ENCODE measurements around the gene TSPAN31.

The TSPAN31 gene

DNA sequence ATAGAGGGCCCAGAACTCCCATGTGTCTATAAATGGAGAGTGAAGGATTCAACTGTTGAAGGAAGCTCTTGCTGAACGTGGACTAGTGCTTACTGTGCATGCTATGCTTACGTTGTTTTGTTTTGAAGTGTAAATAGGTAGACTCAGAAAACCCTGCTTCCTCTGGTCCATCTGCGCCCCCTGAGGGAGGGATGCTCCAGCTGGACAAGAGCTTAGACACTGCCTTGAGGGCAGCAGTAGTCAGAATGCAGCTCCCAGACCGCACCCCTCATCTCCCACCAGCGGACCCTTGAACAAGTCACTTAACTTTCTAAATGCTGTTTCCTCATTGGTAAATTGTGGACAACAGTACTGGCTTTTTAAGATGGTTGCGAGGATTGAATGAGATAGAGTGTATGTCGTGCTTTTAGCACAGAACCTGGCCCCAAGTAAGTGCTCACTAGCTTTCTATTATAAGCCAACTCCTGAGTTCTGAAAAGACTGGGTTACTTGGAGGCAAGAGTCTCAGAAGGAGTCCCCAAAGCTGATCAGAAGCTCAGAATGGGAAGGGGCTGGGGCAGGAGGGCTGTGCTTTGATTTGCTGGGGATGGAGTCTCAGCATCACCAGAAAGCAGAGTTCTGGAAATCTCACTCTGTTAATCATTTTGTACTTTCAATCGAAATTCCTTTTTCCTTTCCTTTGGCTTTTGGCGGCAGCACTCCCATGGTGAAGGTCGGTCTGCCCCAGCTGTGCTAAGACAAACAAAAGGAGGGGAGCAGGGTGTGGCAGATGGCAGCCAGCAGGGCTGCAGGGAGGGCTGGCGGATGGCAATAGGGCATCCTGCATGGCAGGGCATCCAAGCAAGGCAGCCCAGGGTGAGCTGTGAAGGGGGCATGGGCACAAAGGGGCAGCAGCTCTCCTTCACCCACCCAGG is 21.9 kb upstream of the TSPAN31 start:
- no peak for DNase-seq

DNA sequence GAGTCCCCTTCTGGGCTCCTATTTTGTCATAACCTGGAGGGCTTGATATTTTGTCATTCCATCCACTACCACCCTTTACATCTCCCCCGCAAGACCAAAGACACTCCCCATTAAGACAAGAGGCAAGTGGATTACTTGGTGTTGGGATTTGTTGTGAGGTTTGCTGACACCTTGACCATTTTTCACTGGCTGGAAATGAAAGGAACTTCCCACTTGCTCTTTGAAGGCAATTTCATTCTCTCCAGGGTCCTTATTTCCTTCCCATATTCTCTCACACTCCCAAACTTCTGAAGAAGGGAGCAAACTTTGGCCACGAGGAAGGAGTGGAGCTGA is 21.2 kb upstream of the TSPAN31 start:
- no peak for DNase-seq

DNA sequence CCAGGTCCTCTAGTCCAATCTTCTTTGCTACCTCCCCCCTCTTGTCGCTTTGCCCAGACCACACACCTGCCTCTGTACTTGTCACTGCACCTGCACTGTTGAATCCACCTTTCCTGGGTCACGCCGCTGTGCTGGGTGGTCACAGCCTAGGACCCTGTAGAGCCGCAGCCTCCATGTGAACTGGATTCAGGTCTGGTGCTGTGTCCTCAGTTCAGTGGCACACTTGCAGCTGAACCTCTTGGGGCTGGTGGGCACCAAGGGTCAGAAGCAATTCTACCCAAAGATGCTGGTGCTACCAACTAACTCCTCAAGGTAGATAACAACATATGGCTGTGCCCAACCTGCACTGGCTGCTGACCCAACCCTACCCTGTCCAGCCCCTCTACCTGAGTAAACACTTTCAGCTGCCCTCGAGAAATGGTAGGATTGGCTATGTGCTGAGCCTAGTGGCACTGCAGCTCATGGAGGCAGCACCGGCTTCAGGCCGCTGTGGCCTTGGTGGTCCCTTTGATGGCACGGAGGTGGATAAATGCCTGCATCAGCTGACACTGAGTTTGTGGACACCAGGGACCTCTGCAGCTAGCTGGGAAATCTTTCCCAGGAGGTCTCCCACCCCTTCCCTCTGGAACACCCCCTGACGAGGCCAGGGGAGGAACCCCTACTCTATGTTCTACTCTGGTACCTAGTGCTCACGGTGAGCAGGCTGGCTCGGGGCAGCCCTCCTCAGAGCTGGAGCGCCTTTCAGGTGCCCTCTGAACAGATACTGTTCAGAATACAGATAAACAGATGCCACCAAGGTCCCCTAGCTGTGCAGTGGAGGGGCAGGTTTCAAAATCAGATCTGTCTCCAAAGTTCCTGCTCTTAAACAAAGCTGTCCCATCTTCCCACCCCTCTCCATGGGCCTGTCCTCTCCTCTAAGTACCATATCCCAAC is 20.6 kb upstream of the TSPAN31 start:
- DNase-seq = no peak

DNA sequence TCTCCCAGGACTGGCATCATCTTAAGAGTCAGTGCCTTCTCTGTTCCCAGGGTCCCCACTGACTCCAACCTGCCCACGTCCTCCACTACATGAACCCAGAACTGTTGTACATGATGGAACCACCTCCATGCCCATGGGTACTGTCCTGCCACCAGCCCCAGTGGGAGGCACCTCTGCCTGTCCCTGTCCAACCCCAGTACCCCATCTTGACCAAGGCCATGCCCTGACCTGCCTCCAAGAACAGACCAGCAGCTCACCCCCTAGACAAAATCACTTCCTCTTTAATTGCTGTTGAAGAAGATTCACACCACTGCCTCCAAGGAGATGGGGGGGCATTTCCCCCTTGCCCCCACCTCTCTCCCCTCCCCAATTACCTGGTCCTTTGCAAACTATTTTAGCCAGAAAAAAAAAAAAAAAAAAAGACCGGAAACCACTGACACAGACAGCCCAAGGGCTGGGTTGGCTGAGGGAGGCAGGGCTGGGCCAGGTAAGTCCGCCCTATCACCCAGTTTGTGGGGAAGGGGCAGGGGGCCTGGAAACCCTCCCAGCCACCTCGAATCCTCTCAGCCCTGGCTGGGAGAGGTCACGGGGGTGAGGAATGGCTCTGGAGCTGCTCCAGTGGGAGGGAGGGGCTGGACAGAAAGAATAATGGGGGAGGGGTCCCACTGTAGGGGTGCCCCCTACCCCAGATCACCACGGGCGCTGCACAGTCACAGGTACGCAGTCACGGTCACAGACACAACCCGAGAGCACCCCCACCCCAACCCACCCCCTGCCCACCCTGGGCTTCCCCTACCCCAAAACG is 19.7 kb upstream of the TSPAN31 start:
- DNase-seq = no peak

DNA sequence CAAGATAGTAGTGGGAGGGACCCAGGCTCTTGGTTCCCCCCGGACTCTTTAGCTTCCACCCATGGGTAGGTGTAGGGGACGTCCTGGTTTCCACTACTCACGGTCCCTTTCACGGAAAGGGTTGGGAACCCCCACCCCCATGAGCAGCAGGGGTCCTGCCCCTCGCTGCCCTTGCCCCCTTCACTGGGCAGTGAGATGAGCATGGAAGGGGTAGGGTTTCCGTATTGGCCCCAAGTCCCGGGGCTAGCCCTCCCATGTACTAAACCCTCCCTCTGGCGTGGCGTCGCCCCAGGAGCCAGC is 19.0 kb upstream of the TSPAN31 start:
- DNase-seq = no peak

DNA sequence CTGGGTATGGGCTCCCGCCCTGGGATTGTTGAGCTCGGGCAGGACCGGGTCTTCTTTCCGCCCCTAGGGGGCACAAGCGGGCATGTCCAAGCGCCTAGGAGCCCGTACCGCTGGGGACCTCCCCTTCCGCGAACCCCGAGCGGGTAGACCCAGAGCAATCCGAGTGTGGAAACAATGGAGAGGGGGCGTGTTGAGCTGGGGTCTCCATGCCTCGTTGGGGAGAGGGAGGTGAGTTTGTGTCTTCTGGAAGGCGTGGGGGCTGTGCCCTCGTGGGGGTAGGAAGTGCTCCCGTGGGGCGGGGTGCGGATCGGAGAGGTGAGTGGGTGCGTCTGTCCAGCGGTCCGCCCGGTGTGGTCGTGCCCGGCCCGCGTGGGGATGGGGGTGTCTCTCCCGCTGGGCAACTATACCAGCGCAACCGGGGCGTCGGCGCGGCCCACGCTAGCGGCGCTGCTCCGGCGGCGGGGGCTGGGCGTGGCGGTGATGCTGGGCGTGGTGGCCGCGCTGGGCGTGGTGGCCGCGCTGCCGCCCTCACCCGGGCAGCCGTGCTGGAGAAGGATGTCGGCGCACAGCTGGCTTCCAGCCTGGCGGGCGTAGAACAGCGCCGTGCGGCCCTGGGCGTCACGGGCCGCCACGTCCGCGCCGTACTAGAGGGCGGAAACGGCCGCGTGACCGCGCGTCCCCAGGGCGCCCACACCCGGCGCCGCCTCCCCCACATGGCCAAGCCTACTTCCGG is 18.5 kb upstream of the TSPAN31 start:
- DNase-seq = no peak

DNA sequence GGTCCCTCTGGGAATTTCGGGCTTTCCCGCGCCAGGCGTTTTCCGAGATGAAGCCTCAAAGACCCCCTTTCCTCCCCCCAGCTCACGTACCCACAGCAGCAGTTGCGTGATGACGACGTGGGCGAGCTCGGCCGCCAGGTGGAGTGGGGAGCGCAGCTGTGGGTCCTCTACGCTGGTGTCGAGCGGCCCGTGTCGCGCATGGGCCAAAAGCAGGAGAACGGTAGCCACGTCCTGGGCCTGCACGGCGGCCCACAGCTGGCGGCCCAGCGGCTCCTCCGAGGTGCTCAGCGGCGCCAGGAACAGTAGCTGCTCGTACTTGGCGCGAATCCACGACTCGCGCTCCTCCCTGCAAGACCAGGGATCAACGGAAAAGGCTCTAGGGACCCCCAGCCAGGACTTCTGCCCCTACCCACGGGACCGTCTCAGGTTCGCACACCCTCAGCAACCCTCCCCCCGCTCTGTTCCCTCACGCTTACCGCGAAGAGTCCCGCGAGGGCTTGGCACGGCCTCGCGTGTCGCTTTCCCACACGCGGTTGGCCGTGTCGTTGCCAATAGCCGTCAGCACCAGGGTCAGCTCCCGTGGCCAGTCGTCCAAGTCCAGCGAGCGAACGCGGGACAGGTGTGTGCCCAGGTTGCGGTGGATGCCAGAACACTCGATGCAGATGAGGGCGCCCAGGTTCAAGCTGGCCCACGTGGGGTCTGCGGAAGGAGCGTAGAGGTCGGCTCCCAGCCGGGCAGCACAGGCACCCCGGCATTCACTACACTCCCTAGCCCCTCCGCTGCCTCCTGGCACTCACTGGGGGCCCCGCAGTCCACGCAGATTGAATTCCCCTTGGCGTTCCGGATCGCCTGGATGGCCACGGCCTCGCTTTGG is 17.7 kb upstream of the TSPAN31 start:
- peak; percentile 30 for DNase-seq

DNA sequence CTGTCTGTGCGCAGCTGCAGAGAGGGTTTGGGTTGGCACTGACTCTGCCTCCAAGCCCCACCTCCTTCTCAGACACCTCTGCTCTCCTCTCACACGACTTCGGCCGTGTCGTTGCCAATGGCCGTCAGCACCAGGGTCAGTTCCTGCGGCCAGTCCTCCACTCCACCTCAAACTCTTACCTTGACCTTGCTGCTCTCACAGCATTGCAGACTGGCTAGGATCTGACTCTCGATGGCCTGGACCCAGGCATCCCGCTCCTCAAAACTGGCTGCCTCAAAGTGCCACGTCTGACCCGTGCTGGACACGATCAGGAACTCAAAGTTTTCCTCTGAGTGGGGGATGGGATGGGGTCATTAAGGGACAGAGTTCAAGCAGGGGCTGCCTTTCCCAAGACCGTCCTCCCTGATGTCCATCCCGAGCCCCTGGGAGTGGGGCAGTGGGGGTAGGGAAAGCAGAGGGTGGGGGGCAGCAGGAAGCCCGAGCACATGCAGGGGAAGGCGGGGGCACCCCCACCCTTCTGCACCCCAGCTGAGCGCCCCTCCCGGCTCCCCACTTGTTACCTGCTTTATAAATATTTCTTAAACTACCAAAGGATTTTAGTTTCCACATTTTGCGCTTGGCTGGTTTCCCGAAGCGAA is 17.0 kb upstream of the TSPAN31 start:
- peak; percentile 23 for DNase-seq

DNA sequence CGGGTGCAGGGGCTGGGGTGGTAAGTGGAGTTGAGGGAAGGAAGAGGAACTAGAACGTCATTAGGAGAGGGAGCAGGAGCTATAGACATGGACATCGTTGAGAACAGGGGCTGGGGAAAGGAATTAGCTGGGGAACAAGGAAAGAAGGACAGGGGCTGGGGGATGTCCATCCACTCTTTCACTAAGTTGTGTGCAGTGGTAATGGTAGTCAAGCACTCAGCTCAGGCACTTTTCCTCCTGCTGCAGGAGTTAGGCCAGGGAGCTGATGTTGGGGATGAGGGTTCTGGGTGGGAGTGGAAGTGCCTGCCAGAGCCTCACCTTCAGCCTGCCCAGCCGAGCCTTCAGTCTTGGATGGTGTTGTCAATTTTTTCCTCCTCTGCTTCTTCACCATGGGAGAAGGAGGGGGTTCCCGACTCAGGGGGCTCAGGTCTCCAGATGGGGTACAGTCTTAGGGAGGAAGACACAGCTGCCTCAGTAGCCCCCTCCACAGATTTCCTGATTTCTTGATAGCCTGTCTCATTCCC is 15.5 kb upstream of the TSPAN31 start:
- DNase-seq = no peak

DNA sequence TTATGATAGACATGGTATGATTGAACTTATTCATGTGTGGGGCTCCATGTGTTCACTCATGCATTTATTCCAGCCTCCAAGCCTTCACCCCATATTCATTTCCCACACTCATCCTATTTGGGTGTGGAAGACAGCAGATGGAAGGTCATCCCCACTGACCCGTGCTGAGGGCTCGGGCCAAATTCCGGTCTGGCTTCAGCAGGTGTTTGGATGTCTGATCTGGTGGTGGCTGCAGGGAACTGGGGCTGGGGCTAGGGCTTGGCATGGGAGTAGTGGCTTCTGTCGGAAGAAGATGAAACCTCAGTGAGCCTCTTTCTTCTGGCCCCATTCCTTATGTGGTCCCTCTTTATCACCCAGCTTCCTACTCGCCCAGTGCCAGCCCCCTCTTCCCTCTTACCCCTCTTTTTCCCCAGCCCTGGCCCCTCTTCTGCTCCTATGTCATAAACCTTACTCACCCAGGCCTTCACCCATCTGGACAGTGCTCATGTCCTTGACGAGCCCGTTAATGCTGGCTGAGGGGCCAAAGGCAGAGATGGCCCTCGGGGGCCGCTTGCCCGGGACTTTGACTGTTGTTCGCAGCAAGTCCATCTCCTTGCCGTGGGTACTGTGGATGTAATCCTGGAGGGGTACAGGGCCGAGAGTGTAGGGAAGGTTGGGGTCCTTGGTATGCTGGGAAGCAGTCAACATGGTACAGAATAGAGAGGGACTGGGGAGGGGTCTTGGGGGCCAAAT is 14.3 kb upstream of the TSPAN31 start:
- no peak for DNase-seq

DNA sequence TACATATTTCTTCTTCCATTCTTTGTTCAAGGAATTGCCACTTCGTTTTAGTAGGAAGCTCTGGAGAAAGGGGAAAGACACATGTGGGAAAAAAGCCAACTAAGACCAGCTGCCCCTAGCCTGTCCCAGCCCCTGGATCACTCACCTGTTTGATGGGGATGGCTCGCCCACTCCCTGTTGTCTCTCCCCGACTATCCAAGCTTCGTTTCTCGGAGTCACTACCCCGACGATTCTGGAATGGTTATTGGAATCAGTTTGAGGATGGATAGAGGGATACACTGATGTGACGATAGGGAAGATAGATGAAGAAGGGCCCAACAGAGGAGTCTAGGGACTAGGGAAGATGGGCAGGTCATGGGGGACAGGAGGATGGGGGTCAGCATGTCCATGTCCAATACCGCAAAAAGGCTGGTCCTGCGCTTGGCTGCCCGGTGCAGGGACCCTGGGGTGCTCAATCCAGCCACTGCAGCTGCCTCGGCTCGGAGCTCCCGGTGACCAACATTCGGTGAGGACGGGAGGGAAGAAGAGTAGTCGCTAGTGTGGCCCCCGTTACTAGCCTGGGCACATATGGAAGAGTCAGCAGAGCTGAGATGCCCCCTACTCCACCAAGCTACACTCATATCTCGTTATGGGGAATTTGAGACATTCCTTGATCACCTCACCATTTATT is 13.3 kb upstream of the TSPAN31 start:
- no peak for DNase-seq

DNA sequence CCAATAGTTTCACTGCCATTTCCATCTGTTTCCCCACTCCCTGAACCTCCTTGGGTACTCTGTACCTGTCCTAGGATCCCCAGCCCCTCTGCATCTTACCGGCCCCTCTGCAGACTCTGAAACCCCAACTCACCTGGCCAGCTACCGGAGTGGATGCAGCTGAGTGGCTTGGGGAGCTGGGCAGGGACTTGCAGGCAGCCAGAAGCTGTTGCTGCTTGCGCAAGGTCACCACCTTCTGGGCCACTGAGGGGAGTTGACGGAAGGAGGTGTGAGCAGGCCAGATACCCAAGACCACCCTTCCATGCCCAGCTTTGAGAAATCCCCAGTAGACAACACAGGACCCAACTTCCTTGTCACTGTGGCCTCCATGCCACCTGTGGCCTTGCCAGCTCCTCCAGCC is 12.6 kb upstream of the TSPAN31 start:
- DNase-seq = no peak

DNA sequence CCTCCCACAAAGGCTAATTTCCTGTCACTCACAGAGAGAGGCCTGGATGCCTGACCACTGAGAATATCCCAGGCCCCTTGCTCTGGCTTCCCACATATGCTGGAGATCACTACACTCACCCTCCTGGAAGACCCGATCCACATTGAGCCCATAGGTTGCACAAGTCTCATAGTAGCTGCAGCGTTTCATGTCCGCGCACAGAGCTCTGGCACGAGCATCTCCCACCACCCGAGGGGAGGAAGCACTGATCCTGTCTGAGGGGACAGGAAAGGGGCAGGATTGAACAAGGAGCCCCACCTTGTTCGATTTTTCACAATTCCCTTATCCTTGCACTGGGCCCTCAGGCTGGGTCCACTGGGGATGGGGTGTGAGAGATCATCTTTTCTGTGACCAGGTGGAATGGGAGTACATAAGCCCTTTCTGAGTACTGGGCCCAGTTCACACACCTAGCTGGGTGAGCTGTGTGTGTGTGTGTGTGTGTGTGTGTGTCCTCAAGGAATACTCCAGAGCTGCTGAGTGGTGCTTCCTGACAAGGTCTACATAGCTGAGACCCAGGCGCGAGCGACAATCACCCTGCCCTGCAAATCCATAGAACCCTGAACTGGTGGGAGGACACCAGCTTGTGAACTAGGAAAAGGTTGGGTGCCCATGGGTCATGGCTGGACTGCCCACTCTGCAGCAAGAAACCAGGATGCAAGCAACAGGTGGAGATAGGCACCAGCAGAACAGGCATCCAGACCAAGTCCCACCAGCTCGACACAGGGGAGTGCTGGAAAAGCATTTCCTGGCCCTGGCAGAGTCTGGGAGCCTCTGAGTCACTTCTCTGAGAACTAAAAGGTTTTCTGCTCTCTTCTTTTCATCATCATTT is 11.9 kb upstream of the TSPAN31 start:
- DNase-seq = no peak

DNA sequence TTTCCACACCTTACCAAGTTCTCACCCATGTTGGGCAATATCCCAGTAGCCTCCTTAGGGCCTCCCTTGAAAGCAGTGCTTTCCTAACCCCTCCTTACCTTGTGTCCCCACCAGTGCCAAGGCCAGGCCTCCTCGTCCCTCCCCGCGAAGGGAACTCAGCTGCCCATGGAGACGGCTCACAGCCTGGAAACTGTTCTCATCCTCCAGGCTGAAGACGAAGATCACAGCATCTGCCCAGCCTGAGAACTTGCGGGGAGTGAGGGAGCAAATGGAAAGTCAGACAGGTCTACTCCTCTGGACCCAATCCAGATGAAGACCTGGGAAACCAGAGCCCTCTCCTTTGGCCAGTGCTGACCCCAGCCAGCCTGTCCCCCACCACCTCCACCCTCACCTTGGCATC is 10.9 kb upstream of the TSPAN31 start:
- DNase-seq = no peak

DNA sequence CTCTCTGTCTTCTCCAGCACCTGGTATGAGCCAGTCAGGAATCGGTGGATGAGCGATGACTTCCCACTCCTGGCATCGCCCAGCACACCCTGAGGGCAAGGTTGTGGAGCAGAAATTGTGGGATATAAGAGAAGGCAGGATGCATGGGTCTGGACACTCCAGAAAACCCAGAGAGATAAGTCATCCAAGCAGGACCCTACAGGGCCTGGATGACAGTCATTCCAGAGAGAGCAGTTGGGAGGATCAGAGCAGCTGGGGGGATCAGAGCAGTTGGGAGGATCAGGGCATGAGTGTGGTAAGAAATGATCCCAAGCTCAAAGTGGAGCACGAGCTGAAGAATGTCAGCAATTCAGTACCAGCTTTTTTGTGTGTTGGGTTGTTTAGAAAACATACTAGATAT is 10.2 kb upstream of the TSPAN31 start:
- DNase-seq = no peak

DNA sequence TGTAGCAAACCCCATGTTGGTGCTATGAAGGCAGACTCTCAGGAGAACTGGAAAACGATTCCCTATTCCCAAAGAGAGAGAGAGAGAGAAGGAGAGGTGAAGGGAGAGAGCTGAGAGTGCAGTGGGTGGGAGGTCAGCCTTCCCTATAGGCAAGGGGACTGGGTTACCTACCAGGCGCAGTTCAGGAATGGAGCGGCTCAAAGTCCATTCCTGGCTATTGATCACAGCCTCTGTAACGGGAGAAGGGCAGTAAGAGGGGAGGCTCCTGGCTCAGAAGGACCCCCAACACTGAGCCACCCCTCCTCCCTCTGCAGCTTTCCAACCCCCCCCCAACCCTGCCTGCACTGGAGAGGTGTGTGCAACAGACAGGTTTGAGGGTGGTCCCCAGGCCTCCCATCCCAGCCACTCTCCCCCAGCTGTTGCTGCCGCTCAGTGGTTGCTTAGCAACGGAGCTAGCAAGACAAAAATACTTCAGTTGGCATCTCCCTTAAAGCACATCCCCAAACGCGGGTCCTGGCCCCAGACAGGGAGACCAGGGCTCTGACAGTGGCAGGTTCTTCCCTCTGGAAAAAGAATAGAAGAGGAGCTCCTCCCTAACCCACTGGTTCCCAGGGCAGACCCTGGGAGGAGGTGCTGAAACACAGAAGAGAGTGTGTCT is 9.5 kb upstream of the TSPAN31 start:
- DNase-seq = no peak

DNA sequence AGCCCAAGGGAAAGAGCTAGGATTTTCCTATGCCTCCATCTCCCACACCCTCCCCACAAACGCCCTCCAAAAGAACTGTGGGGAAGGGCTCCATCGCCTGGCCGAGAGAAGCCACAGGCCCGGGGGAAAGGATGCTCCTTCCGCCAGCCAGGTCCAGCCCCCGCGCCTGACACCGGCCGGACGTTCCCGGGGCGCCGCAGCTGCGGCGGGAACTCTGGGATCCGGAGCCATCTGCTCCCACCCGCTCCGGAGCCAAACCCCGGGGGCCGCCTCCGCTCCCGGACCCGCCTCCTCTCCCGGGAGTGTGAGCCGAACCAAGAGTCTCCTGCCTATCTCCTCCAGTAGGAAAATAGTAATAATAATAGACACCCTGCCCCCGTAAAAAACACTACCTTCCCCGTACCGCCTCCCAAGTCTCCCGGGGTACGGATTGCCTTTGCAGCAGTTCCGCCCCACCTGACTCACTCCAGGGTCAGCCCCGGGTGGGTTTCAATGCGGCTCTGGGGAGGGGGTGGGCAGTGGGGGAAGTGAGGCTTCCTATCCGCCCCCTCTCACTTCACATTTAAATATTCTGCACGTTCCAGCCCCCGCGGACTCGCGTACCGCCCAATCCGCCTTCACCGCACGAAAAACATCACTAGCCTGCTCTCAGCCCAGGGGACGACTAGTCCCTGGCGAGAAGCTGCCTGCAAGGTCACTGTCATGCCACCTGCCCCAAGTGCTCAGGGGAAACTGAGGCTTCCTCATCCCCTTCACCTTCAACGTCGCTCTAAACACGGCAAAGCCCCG is 8.7 kb upstream of the TSPAN31 start:
- DNase-seq = no peak
